LHCN-M2 (cell line): ENCODE measurements around the gene ARFRP1. TPM values are rescaled to one million over a fixed set of nuclear protein-coding genes. Genes with fewer than 3 reads are reported as not detected.

Experiments used
- DNase-seq: peaks from one replicate; pipeline ENCODE4 v3.0.0-alpha.2; 2012; ENCODE audit warnings: low read depth
- total RNA-seq: library from RNA; depleted of rRNA; stranded (reverse); fragments of >200 nt; gene quantifications from 2 replicates; pipeline ENCODE4 v1.2.3, GENCODE V29; 2014

The ARFRP1 gene
- total RNA-seq, 1 experiment from 2014 or later = 54.8 TPM

DNA sequence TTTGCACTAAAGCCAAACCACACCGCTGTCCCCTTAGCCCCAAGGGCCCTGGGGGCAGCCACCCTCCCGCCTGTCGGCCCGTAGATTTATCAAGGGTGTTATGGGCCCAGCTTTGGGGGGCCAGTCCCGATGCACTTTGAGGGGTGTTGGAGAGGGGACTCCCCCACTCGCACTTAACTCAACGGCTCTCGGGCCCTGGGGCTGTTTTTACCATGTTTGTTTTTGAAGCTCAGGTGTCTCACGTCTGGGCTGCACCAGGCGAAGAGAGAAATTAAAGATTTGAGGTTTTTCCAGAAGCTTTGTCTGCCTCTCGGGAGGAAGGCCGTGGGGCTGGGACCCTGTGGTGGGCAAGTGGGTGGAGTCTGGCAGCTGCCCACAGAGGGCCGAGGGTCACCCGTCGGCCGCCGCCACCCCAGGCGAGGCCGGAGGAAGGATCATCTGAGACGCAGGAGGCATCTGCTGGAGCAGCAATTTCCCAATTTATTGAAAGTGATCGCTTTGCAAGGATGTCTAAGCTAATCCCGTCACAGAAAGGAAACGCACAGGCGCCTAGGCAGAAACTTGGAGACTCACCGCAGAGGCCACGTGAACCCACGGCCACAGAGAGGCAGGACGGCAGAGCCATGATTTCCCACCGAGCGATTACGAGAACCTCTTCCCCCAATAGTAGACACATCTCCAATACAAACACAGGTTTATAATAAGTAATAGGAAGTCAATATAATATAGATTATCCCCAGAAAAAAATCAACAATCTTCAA, 35.6 kb upstream of the ARFRP1 start:
- DNase-seq = no peak

DNA sequence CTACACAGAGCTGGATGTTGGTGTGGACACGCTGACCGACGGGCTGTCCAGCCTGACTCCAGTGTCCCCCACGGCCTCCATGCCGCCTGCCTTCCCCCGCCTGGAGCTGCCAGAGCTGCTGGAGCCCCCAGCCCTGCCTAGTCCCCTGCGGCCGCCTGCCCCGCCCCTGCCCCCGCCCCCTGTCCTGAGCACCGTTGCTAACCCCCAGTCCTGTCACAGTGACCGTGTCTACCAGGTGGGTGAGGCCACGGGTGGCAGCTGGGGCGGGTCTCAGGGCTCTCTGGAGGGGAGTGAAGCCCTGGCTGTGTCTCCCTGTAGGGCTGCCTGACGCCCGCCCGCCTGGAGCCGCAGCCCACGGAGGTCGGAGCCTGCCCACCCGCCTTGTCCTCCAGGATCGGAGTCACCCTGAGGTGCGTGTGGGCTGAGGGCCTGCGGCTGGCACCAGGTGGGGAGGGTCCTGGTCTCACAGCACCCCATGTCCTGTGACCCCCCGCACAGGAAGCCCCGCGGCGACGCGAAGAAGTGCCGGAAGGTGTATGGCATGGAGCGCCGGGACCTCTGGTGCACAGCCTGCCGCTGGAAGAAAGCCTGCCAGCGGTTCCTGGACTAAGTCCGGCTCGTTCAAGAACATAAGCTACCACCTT, 34.7 kb upstream of the ARFRP1 start:
- DNase-seq = no peak

DNA sequence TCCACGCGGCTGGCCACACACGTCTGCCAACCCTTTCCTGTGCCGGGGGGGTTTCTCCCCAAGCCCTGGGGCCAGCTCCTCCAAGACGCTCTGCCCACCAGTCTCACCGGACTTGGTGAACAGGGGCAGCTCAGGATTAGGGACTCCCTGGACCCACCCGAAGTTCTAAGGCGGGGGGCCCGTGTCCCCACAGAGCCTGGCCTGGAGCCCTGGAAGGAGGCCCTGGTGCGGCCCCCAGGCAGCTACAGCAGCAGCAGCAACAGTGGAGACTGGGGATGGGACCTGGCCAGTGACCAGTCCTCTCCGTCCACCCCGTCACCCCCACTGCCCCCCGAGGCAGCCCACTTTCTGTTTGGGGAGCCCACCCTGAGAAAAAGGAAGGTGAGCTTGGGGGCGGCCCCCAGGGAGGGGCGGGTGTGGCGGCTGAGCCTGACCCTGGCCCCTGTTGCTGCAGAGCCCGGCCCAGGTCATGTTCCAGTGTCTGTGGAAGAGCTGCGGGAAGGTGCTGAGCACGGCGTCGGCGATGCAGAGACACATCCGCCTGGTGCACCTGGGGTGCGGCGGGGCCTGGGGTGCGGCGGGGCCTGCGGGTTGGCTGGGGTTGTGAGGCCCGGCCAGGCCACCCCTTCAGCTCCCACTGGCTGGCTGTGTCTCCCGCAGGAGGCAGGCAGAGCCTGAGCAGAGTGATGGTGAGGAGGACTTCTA, 34.1 kb upstream of the ARFRP1 start:
- DNase-seq = no peak

DNA sequence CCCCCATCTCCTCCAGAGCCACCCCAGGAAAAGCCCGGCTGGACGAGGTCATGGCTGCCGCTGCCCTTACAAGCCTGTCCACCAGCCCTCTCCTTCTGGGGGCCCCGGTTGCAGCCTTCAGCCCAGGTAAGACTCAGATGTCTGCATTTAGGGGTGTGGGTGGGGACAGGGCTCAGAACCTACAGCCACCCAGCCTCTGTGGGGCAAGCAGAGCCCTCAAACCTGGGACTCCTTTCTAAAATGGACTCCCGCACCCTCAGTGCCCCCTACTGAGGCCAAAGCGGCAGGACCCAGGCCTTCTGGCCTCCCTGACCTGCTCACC, 33.5 kb upstream of the ARFRP1 start:
- no peak for DNase-seq

DNA sequence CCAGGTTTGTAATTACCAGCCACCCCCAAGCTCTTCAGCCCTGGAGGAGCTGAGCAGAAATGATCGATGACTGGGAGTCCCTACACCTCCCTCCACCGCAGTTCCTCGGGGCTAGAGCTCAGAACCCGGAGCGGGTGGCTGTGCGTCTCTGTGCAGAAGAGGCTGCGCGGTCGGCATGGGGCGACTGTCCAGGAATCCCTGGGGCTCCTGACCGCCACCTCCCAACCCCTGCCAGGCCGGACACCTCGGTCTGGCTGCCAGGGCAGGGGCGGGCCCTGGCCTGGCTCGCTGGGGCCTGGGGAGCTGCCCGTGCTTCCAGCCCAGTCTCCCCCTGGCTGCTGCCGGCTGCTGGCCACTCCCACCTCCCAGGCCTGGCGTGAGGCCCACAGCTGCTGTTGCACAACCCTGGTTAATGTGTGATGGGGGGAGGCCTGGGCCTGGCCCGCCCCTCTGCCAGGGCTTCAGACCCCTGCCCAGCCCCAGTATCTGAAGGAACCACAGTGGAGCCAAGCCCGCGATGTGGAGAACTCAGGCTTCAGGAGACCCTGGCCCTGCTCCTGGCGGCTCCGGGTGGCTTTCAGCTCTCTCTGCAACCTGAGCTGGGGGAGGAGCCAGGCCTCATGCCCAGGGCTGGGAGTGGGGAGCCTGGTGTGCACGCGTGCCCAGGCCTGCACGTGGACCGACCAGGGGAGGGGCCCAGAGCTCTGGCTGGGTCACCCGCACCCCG, 33.0 kb upstream of the ARFRP1 start:
- DNase-seq = peak; percentile 89

DNA sequence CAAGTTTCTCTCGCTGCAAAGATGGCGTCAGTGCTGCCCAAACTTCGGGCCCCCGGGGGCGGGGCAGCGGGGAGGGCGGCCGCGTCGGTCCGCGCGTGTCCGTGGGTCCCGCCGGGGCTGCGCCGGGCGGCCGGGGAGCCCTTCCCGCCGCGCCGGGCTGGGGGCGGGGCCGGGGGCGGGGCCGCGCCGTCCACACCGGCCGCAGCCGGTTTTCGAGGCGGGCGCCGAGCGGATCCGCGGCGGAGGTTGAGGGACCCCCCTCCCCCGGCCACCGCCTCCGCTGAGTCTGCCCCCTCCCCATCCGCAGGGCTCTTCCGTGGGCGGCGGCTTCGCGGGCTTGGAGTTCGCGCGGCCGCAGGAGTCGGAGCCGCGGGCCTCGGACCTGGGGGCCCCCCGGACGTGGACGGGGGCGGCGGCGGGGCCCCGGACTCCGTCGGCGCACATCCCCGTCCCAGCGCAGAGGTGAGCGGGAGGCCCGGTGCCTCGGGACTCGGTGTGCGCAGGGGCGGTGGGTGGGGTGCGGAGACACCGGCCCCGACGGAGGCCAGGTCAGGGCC, 32.4 kb upstream of the ARFRP1 start:
- DNase-seq = peak; percentile 55

DNA sequence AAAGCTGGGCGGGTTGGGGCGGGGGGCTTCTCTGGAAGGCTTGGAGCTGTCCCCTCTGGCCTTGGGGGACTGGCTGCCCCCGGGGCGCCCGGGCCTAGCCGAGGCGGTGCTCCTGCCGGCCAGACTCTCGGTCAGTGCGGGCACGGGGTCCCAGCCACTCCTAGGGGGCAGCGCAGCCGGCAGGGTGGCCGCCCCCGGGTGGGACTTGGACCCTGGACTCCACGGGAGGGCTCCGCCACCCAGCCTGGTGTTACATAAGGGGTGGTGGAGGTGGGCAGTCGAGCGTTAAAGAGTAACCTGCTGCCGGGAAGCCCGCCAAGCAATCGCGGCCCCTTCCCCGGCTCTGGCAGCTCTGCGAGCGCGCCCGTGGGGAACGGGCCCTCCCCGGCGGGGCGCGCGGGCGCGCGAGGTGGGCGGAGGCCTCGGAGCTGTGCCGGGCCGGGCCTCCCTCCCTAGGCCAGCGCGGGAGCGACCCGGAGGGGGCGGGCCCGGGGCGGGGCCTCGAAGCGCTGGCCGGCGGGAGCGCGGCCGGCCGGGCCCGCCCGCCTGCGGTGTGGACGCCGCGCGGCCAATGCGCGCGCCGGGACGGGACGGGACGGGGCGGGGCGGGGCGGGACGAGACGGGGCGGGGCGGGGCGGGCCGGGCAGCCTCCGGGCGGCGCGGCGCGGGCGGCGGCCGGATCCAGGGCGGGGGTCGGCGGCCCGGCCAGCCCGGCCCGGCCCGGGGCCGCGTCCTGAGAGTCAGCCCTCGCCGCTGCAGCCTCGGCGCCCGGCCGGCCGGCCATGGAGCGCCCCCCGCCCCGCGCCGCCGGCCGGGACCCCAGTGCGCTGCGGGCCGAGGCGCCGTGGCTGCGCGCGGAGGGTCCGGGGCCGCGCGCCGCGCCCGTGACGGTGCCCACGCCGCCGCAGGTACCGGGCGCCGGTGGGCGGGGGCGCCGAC, 31.6 kb upstream of the ARFRP1 start, which contains the start of gene SLC2A4RG:
Gene SLC2A4RG (plus strand): TSS at position 647 of the 940 bp plus-strand sequence. CDS start 137 bp downstream, at position 784.
- peak; percentile 62 for DNase-seq

DNA sequence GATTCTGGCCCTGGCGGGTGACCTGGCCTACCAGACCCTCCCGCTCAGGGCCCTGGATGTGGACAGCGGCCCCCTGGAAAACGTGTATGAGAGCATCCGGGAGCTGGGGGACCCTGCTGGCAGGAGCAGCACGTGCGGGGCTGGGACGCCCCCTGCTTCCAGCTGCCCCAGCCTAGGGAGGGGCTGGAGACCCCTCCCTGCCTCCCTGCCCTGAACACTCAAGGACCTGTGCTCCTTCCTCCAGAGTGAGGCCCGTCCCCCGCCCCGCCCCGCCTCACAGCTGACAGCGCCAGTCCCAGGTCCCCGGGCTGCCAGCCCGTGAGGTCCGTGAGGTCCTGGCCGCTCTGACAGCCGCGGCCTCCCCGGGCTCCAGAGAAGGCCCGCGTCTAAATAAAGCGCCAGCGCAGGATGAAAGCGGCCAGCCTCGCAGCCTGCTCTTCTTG, 30.9 kb upstream of the ARFRP1 start:
- DNase-seq = no peak

DNA sequence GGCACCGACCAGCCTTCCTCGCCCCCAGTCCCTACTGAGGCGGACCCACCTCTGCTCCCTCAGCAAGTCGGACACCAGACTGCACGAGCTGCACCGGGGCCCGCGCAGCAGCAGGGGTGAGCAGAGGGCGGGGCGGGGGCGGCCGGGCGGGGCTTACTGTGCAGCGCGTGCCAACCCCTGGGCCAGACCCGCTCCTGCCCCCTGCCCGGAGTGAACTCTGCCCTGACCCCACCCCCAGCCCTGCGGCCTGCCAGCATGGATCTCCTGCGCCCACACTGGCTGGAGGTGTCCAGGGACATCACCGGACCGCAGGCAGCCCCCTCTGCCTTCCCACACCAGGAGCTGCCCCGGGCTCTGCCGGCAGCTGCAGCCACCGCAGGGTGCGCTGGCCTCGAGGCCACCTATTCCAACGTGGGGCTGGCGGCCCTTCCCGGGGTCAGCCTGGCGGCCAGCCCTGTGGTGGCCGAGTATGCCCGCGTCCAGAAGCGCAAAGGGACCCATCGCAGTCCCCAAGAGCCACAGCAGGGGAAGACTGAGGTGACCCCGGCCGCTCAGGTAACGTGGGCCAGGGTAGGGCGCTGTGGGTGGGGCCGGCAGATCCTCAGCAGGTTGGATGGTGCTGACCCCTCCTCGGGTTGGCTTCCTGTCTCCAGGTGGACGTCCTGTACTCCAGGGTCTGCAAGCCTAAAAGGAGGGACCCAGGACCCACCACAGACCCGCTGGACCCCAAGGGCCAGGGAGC, 30.3 kb upstream of the ARFRP1 start:
- no peak for DNase-seq

DNA sequence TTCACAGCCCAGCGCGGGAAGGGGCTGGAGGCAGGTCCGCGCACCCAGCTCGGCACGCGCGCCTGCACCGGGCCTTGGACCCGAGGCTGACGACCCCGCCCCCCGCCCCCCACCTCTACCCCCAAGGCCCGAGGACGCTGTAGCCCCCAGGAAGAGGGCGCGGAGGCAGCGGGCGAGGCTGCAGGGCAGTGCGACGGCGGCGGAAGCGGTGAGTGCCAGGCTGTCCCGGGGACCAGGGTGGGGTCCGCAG, 29.8 kb upstream of the ARFRP1 start:
- no peak for DNase-seq

DNA sequence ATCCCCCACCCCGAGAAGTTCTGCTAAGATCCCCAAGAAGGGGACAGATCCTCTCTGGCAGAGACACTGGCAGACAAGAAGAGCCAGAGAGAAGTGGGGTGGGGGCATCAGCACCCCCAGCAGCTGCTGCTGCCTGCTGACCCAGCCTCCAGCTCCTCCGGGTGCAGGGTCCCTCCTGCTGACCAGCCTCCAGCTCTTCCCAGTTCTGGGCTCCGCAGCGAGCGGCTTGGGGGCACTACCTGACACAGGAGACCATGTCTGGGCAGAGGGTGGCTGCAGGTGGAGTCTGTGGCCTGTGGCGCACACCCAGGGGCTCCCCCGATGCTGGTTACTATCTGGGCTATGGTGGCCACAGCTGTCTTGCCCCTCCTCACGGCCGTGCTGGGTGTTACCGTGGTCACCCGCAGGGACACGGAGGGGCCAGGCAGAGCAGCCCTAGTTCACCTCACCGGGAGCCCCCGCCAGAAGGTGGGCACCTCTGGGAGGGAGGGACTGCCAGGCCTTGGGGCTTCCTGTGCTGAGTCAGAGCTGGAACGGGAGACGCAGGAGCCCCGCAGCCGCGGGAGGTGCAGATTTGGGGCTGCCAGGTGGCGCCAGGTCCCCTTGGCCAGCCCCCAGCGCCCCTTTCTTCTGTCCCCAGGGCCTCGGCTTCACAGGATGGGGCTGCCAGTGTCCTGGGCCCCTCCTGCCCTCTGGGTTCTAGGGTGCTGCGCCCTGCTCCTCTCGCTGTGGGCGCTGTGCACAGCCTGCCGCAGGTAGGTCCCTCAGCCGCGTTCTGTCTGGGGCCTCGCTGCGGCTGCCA, 29.3 kb upstream of the ARFRP1 start:
- no peak for DNase-seq

DNA sequence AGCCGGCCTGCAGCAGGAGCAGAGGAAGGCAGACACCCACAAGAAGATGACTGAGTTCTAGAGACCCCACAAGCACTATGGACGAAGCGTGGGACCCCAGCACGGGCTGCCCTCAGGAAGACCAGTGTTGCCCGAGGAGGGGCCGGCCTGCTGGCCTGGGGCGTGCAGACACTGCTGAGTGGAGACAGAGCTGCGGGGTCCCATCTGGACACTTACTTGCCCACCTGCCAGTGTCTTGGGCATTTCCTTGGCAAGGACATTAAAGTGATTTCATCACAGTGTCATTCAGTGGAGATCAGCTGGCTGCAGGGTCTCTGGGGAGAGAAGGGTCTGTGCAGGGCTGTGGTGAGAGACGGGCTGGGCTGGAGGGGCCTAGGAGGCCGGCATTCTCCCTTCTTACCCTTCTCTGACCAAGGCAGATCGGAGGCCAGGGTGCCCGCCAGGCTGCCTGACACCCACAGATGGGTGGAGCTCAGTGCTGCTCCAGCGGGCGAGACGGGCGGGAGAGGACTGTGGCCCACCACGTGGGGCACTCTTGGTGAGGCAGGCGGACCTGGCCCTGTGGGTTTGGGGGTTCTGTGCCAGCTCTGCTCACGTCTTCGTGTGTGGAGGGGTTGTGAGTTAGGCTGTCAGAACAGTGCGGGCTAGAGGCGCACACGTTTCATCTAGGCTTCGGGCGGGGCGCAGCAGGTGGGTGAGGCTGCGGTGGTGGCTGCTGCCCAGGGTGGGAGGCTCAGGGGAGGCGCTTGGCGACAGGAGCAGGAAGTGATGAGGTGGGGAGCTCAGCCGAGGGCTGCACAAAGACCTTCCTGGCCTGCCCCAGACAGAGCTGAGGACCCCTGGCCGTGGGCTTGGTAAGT, 28.3 kb upstream of the ARFRP1 start, which contains the start of gene LIME1:
Gene LIME1 (plus strand): TSS at position 806 of the 860 bp plus-strand sequence. CDS start 886 bp downstream, outside the sequence.
- no peak for DNase-seq

DNA sequence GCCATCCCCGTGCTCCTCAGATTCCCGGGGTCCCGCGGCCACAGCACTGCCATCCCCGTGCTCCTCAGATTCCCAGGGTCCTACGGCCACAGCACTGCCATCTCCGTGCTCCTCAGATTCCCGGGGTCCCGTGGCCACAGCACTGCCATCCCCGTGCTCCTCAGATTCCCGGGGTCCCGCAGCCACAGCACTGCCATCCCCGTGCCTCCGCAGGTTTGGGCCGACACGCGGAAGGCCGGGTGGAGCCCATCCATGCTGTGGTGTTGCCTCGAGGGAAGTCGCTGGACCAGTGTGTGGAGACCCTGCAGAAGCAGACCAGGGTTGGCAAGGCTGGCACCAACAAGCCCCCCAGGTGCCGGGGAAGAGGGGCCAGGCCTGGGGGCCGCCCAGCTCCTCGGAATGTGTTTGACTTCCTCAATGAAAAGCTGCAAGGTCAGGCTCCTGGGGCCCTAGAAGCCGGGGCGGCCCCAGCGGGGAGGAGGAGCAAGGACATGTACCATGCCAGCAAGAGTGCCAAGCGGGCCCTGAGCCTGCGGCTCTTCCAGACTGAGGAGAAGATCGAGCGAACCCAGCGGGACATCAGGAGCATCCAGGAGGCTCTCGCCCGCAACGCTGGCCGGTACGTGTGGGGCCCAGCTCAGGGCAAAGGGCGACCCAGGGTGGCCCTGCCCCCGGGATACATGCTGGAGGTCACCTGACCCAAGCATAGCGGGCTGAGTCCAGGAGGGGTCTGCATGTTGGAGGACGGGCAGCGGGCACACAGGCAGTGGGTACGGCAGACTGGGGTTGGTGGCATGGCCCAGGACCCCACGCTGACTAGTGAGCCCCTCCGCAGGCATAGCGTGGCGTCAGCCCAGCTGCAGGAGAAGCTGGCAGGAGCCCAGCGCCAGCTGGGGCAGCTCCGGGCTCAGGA, 27.4 kb upstream of the ARFRP1 start:
- no peak for DNase-seq

DNA sequence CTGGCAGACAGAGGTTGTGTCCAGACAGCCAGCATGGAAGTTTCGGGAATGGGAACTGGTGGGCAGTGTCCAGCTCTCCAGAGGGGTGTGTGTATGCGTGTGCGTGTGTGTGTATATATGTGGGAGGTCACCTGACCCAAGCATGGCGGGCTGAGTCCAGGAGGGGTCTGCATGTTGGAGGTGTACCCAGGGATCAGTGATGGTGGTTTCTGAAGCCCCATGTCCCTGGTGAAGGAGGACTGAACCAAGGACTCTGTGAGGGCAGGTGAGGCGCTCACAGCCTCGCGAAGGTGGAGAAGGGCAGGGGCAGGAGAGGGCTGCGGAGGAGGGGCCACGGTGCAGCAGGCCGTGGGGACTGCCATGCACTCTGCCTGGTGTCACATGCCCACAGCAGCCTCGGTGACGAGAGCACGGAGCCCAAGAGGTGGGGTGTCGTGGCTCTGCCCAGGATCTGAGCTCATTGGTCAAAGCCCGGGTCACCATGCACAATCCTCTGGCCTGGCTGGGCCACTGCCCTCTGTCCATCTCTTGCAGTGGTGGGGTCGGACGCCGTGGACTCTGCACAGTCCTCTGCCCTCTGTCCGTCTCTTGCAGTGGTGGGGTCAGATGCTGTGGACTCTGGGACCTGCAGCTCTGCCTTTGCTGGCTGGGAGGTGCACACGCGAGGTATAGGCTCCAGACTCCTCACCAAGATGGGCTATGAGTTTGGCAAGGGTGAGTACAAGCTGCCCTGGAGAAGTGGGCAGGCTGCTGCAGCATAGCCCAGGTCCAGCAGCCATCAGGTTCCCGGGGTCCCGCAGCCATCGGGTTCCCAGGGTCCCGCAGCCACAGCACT, 26.6 kb upstream of the ARFRP1 start:
- DNase-seq = no peak

DNA sequence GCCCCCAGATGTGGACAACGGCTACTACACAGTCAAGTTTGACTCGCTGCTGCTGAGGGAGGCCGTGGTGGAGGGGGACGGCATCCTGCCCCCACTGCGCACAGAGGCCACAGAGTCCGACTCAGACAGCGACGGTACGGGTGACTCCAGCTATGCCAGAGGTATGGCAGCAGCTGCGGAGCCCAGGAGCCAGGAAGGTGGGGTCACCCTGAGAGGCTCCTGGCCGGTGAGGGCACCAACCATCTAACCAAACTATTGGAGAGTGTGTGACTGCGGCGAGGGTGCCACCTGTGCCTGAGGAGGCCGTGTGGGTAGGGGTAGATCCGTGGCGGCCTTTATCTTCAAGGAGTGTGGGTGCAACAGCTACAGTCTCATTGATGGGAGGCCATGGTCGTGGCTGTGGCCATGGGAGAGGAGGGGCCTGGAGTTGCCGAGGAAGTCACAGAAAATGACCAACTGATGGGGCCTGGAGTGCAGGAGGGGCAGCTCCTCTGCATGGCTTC, 25.9 kb upstream of the ARFRP1 start:
- no peak for DNase-seq

DNA sequence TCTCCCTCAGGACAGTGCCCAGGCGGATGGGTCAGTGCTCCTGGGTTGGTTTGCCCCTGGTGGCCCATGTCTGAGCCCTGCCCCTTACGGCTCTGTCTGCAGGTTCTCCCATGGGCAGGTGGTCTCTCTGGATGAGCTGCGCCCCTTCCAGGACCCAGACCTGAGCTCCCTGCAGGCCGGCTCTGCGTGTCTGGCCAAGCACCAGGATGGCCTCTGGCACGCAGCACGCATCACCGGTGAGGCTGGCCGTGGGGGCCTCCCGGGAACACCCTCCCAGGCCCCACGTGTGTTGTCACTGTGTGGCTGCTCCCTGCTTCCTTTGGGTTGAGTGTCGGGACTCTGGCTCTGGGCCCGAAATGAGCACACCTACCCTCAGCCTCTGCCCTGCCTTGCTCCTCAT, 25.3 kb upstream of the ARFRP1 start:
- no peak for DNase-seq
